Stimulated activated CD4-positive, alpha-beta T cell treated with anti-CD3 and anti-CD28 coated beads, TNF-alpha, amount 100 ng/mL, for 24 hours (primary cell): ENCODE data around the gene KCTD3.

Experiments used
- DNase-seq, 3 experiments: peaks; one replicate each; pipeline ENCODE4 v3.0.0-alpha.2; 2020; ENCODE audit warnings: low read depth in 3 of 3

KCTD3 gene

DNA sequence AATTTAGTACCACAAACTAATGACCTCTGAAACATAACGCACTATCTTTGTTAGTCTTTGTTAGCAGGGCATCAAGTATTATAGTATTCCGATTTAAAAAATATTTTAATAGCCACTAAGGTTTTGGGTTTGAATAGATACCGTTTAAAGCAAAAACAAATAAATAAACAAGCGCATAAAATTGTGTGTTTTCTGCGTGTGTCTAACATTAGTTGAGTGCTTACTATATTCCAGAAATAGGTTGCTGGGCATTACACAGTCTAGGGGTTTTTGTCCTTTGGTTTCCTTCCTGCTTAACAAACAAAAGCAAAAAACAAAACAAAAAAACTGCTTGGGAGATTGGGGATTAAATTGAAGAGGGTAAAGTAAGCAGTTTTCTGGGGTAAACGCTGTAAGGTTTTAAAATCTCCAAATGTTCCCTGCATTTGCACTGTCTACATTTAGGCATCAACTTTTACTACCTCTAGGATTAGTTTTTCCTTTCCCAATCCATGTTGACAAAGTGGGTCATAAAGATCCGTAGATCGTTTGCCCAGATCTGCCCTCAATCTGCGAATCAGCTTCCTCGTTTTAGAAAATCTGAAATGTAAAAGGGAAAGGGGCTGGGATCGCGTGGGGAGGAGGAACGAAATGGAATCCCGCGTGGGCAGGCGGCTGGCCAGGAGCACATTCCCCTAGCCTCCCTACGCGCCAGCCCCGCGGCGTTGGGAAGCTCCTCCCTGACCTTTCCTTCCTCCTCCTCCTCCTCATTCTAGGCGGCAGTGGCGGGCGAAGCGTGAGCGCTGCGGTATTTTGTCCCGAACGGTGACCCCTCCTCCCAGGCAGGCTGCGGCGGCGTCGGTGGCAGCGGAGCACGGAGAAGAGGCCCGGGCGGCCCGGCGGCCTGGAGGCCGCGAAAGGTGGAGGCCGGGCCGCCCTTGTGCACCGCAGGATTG, at the start of gene KCTD3:
TSS of gene KCTD3 (plus strand) at position 749 of the 935 bp plus-strand sequence. CDS start 382 bp downstream, outside the sequence.
- DNase-seq: peak in 2 of 3 experiments; percentile 22 to 48

DNA sequence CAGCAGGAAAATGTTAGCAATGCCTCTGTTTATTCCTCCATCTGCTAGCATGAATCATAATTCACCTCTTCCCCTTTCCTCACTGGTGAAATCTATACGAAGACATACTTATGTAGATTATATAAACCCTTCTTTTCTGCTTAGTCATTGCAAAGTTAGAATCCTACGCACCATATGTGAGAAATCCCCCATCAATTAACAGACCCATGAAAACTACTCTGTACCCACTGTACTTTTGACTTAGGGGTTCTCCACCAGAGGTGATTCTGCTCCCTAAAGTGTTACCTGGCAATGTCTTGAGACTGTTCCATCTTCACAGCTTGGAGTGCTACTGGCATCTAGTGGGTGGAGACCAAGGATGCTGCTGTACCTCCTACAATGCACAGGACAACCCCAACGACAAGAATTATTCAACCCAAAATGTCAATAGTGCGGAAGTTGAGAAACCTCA, 49.6 kb upstream of the KCTD3 start:
- DNase-seq: no peak

DNA sequence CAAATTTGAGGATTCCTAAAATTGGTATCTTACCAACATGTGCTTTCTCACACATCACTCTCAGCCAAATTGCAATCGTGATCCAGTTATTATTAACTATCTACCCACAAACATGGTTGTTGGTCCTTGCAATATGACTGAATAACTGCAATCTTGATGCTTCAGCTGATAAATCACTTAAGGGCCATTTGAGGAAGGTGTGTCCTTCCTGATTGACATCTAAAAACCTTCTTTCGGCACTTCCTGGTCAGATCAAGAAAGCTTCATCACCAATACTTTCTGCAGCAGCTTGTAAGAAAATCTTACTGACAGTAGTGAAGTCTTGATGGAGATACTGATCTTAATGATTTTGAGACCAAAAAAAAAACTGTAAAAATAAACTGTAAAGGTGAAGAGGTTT, 48.5 kb upstream of the KCTD3 start:
- DNase-seq: no peak

DNA sequence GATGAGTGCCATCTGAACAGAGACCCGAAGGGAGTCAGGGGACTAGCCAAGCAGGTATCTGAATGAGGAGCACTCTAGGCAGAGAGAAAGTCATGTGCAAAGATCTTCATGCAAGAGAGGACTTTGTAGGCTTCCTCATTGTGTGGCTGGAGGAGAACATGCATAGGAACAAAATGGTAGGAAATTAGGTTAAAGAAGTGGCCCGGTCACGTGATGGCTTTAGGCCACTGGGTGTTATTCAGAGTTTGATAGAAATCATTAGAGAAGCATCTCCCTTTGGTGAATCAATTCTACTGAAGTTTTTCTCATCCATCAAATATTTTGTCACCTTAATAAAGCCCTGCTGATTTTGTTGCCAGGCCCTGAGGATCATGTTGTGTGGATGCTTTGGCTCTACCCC, 45.8 kb upstream of the KCTD3 start:
- DNase-seq: no peak

DNA sequence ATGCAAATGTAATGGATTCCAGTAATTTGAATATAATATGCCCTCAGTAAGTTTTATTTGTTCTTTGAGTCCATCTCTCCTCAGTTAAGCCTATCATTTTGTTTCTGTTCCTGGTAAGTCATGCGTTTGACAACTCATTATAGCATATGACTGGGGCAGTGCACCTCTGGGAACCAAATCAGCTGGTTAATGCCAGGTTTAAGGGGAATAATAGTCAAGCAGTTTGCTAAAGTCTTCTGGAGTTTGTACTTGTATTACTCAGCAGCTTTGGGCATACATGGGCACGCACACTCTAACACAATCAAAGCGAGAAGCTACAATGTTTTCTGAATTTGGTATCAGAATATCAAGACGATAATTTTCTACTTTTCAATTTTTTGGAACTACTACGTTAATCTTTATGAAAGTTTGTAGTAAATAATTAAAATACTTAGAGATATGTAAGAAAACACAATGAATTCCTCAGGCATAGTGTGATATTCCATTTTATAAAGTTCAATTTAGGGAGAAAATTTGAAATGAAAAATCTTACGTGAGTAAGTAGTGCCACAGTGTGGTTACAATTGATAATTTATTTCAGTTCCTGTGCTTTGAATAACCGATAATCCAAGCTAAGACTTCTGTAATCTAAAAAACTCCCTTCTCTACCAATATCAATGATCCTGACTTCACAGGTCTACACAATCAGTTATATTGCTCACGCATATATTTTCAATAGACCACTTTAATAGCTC, 43.8 kb upstream of the KCTD3 start:
- no peak for DNase-seq

DNA sequence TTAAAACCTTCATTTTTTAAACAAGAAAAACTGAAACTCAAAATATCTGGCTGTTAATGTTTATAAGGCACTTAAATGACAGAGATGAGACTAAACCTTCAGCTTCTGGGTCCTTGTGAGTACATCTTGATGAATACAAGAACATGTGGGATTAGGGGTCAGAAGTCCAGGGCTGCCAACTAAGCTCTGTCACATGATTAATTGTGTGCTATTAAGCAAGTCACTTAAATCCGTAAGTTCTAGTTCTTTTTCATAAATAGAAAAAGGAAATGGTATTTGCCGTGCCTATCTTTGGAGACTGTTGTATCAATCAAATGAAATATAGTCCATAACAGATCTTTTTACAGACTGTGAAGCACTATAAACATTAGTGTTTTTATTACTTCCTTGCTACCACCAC, 43.2 kb upstream of the KCTD3 start:
- no peak for DNase-seq

DNA sequence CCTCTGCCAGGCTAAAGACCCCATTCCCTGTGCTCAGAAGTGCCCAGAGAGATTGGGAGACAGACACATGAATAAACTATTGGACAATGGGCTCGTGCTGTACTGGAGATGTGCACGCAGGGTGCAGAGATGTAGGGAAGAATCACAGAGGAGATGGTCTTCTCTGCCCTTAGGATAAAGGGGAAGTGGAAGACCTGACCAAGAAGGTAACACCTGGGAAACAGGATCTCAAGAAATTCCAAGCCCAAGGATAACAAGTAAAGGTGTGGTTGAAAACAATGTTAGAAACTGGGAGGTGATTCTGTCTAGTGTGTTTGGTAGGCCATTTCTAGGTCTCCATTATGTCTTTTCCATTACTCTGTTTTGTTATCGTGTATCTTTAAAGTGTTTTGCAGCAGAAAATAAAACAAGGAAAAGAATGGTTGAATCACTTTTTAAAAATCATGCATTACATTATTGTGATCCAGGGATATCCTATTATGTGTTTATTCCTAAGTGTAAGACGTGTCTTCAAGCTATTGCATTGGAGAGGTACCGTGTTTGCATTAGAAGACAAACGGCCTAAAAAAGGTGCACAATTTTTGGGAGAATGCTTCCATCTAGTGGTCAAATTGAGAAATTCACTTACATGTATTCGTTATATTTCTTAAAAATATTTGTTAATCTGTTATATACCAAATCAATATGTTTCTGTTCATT, 40.8 kb upstream of the KCTD3 start:
- DNase-seq: no peak

DNA sequence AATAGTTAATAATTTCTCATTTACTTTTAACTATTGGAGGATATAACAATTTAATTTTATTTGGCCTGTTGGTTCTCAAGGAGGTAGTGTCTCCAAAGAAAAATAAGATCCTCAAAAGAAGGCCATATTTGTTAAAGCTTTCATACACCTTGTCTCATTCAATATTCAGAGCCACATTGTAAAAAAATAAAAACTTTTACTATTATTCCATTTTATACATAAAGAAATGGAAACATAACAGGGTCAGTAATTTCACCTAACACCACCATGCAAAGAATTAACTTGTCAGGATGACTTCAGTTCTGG, 40.3 kb upstream of the KCTD3 start:
- no peak for DNase-seq

DNA sequence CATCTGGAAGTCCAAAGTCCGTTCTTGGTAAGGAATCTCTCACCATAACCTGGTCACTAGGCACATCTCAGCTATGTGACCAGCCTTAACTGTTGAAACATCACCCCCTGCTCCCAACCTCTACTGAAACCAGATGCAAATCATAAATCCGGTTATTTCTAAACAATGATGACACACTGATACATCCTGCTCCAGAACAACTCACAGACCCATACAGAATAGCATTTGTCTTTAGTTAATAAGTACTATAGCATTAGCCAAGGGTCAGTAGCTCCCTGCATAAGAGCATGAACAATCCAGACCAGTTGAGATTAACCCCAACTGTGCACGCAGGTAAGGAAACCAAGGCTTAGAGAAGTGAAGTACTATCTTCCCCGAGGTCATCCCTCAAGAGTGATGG, 38.0 kb upstream of the KCTD3 start:
- no peak for DNase-seq

DNA sequence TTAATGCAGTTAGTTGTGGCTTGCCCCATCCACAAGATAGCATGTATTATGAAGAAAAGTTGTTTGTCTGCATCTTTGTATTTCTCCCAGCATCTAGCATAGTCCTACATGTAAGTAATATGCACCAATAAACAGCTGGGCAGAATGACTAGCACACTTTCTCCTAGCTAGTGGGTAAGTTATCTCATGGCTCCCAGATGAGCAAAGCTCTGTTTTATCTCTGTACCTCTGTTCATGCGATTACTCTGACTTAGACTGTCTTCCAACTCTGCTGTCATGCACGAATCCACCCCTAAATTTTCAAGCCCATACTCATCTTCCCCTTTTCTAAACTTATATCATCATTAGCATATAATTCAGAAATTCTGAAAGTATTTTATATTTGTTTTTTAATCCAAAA, 37.5 kb upstream of the KCTD3 start:
- DNase-seq: no peak

DNA sequence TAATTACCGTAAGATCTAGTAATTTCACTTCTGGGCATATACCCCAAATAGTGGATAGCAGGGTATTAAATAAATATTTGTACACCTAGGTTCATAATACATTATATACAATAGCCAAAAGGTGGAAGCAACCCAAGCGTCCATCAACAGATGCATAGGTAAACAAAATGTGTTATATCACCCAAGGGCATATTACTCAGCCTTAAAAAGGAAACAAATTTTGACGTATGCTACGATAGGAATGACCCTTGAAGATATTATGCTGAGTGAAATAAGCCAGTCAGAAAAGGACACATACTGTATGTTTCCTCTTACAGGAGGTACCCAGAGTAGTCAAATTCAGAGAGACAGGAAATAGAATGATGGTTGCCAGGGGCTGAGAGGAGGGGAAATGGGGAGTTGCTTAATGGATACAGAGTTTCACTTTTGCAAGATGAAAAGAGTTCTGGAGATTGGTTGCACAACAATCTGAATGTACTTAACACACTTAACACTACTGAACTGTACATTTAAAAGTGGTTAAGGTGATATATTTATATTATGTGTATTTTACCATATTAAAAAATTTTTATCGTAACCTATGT, 36.6 kb upstream of the KCTD3 start:
- DNase-seq: no peak

DNA sequence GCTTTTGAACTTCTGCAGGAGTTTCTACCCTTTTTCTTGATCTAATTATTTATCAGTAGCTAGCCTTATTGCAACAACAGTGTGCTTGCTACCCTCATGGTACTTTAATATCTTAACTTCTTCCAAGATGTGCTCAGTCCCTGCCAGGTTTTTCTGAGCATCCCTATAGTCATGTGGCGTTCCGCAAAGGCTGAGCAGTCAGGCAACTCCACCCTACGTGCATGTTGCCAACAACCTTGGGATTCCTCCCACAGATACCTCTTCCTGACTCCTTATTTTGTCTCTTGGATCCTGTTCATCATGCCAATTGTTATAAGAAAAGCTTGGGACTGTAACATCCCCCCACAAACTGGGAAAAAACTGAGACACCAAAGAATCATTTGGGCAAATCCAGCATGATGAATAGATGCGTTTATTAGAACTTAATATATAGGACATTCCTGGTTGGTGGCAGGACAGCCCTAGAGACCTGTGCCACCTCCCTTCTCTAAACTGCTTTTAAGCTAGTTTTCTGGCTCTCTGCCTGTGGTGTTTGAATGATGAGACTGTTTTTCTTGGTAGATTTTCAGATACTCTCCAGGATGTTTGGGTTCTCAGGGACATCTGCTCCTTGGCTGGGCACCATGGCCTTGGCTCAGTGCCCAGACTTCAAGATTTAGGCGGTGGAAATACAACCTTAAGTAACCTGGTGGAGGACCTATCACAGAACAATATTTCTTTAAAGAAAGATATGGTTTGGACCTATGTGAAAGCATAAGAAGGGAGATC, 27.1 kb upstream of the KCTD3 start:
- DNase-seq: no peak

DNA sequence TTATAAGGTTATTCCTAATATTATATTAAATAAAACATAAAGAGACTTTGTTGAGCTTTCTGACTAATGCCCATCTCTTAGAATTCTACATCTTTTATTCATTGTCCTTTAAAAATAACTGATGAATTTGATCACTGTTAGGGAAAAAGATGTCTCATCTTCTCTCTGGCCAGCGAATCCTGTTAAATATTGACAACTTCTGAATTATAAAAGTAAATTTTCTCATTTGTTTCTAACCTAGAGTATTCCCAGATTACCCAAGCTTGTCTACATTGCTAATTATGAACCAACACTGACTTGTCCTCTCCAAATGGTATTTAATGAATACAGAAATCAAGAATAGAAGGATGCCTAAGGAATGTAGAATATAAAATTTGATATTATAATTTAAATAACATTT, 24.8 kb upstream of the KCTD3 start:
- no peak for DNase-seq

DNA sequence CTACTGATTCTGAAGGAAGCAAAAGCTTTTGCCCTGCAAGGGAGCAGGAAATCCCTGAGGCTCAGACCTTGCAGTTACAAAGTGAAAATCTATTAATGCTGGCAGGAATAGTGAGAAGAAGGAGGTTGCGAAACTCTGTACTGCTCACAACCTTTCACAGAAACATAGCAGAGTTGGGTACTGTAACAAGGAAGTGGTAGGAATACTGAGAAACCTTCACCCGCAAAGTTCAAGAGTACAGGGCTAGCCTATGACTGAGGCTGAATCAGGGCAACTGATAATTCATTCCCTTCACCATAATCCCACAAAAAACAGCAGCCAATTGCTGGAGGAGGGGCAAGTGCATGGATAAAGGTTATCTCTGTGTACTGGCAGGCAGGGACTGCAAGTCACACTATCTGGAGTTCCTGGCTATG, 23.9 kb upstream of the KCTD3 start:
- no peak for DNase-seq

DNA sequence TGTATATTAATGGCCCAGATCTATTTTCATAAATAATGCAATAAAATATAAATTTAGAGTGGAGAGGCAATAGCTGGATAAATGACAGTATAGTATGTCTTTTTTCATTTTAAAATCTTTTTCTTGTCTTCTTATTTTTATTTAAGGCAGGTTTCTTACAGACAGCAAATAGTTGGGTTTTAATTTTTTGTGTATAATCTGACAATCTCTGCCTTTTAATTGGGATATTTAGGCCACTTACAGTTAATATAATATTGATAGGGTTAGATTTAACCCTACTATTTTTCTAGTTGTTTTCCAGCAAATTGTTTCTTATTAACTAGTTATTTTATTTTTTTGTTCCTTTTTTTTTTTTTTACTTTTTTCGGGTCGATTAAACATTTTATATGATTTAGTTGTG, 23.3 kb upstream of the KCTD3 start:
- DNase-seq: no peak

DNA sequence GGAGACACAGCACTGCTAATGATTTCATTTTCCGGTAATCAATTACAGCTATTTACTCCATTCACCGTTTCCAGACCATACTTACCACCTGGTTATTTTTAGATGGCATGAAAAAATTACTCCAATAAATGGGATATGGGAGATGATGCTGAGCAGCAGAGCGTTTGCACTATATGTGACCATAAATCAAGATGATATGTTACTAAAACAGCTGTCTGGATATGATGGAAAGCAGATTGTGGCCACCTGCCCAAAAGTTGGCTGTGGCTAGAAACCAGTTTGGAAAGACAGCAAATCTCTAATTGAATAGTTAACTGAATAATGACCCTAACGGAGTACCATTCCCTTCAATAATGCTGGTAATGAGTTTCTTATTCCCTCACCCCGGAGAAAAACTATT, 22.5 kb upstream of the KCTD3 start:
- DNase-seq: no peak

DNA sequence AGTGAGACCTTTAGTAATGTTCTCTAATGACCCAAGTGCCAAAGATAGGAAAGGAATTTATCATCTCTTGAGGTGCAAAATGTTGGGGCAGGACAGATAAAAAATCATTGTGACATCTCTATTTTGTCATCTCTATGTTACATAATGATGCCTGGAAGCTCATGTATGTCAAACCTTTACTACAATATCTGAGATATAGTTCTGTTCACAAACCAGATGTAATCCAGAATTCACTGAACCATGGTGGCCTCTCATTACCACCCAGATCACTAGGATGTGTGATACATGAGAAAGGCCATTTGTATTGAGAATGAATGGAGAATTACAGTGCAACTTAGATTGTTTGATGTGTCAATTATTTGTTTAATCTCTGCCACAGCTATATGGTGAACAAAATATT, 22.0 kb upstream of the KCTD3 start:
- DNase-seq: no peak

DNA sequence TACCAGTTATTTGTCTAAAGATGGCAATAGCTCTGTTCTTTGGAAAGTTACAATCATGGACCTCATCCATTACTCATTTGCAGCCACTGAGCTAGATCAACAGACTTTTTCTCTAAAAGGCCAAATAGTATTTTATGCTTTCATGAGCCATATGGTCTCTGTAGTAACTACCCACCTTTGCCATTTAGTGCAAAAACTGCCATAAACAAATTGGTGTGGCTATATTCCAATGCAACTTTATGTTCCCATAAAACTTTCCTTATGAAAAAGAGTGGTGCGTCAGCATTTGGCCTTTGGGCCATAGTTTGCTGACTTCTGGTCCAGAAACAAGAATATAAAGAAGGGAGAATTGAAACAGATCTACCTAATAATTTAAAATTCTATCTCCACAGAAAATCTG, 20.1 kb upstream of the KCTD3 start:
- no peak for DNase-seq

DNA sequence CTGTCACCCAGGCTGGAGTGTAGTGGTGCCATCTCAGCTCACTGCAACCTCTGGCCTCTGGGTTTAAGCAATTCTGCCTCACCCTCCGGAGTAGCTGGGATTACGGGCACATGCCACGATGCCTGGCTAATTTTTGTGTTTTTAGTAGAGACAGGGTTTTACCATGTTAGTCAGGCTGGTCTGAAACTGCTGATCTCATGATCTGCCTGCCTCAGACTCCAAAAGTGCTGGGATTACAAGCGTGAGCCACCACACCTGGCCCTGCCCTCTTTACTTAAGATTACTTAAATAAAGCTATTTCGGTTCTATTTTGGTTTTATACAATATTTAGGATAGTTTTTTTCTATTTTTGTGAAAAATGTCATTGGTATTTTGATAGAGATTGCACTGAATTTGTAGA, 15.3 kb upstream of the KCTD3 start:
- no peak for DNase-seq

DNA sequence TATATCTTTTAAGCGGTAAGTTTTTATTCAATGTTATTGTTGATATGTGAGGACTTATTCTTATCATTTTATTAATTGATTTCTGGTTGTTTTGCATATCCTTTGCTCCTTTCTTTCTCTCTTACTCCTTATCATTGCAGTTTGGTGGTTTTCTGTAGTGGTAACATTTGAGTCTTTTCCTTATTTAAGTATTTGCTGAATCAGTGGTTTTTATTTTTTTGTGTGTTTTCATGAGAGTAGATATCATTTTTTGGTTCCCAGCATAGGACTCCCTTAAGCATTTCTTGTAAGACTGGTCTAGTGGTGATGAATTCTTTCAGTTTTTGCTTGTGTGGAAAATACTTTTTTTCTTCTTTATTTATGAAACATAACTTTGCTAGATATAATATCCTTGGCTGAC, 12.2 kb upstream of the KCTD3 start:
- no peak for DNase-seq

DNA sequence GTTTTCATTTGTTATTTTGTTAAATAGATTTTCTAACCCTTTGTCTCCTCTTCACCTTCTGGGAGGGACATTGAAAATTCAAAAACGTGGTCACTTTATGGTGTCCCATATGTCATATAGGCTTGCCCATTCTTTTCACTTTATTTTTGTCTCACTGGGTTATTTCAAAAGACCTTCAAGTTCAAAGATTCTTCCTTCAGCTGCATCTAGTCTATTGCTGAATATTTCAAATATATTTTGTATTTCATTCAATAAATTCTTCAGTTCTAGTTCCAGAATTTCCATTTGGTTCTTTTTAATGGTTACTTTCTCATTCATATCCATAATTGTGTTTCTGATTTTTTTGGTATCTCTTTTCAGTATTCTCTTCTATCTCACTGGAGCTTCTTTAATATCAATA, 11.6 kb upstream of the KCTD3 start:
- DNase-seq: no peak
